ENCODE results near the gene ATG5. TPM values are rescaled to one million over a fixed set of nuclear protein-coding genes. Genes with fewer than 3 reads are reported as not detected.
A peak's percentile ranks its signal among the peaks of the same experiment; 100 is the strongest.

Gene ATG5
- total and polyA plus RNA-seq, 9 of the 15 experiments (the other 6 are each of a cell fraction or from before 2014, with no cell fraction given): 29.0 to 80.0 (median 53.2) TPM

DNA sequence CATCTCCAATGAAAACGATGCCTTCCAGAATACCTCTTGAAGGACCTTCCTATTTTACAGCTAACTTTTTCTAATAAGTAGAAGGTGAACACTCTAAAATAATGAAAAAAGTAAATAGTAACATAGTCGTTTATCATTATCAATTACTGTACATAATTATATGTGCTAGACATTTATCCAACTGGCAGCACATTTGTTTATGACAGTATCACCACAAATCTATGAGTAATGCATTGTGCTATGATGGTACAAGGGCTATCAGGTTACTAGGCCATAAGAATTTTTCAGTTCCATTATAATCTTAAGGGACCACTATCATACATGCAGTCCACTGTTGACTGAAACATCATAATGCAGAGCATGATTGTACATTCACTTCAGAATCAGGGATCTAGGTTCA is 68.4 kb downstream of the ATG5 start:
- Histone ChIP-seq H3K27me3 (ENCODE audit: control insufficient read depth in 2 of 2, insufficient read depth in 2 of 2, low read length in 2 of 2) (no peaks in the 10 kb centered on the region), H3K27ac (ENCODE audit: extremely low read depth, low read depth, low read length) (no peak overlapping the region), H3K9me3 (replicated peaks; ENCODE audit: control insufficient read depth, insufficient read depth, low read depth, low read length) (no peaks in the 10 kb centered on the region), H2AFZ (ENCODE audit: low read depth, low read length) (no peak overlapping the region), H3K36me3 (ENCODE audit: control insufficient read depth, insufficient read depth, low read length) (peaks cover 4% of the 10 kb centered on the region; the same call in 2 of the 3 replicates), H4K20me1 (replicated peaks; ENCODE audit: control insufficient read depth, insufficient read depth, low read length) (no peaks in the 10 kb centered on the region), H3K9me1 (ENCODE audit: control insufficient read depth, insufficient read depth, low read length) (no peaks in the 10 kb centered on the region), H3K79me2 (ENCODE audit: control insufficient read depth, insufficient read depth, low read length) (peaks cover 67% of the 10 kb centered on the region), H3K9ac (ENCODE audit: insufficient read depth in 1 of 2, low read depth in 2 of 2, low read length in 2 of 2) (no peak overlapping the region), H3K4me3 (no peak overlapping the region), H3K4me1 (replicated peaks in 1 of 2; ENCODE audit: control insufficient read depth in 2 of 2, insufficient read depth in 2 of 2, low read length in 2 of 2) (peaks cover 0 to 6% of the 10 kb centered on the region in 2 experiments; a peak in 1 of 5 replicates), H3K4me2 (ENCODE audit: insufficient read depth, low read length) (no peak overlapping the region)
- FAIRE-seq (no peak), DNase-seq (ENCODE audit: extremely low read depth in 1 of 4, low spot score in 3 of 4) (no peak), ATAC-seq (no peak; the same call in 2 of the 3 replicates)
- 45% methylated on average over 2 of the region's 2 CpGs for WGBS (ENCODE audit: insufficient coverage, low coverage, missing lambda C conversion rate)
- CTCF ChIA-PET (ENCODE audit: low intra/inter-chr PET ratio): no interaction called here
- in situ Hi-C loops (cut with MboI) (no loop called here), intact Hi-C loops (cut with micrococcal nuclease) (no loop called here)
- BruUV-seq (replicated peaks): no TSS peak
- POLR2A ChIA-PET: interaction anchor here (1.2 kb wide), 1 partner anchor 9 kb away, joined by 3 read pairs; no protein-coding TSS in a partner anchor
- TF ChIP-seq CCAR2 (IDR thresholded peaks at IDR 0.05; ENCODE audit: low read depth, low read length) (no peak), NFIX (CRISPR knock-in tag; IDR thresholded peaks at IDR 0.05; ENCODE audit: low read depth) (no peak), JUND (IDR thresholded peaks at IDR 0.05; ENCODE audit: borderline replicate concordance, low read depth, low read length) (peak; percentile 8; the same call in 1 of the 2 replicates), JUND (tag; IDR thresholded peaks at IDR 0.05; ENCODE audit: borderline replicate concordance, low read depth, low read length) (no peak)

Measured in K562 (cell line).